K562 (cell line): ENCODE measurements around the gene SFSWAP. TPM values are rescaled to one million over a fixed set of nuclear protein-coding genes. Genes with fewer than 3 reads are reported as not detected.

Experiments used
- NFE2L1 ChIP-seq: fragments of 450-650 bp; IDR thresholded peaks from 2 replicates; pipeline ENCODE4 v1.6.1; 2016; ENCODE audit warnings: missing genetic modification characterization, low read depth, mild to moderate bottlenecking, missing compliant biosample characterization, moderate library complexity, borderline replicate concordance
- polyA plus RNA-seq, 8 experiments: library from polyadenylated mRNA; depleted of rRNA in 4 of 8; stranded (reverse) in 5 of 8; unstranded in 3 of 8; fragments of >200 nt; fragmentation: Nextera tagmentation in 2 of 8; fragmentation: Illumina TruSeq in 1 of 8; extraction: Ambion mirVana in 2 of 8; extraction: Trizol in 1 of 8; gene quantifications; 2 replicates each; pipeline versions ENCODE4 v1.2.1 to v1.2.3, GENCODE V29; 2011 to 2014; ENCODE audit warnings: inconsistent platforms in 1 of 8, missing spikeins in 1 of 8
- total RNA-seq, 7 experiments: library from RNA; depleted of rRNA in 6 of 7; stranded (reverse); fragments of >200 nt in 6 of 7; fragmentation: Illumina TruSeq in 2 of 7; extraction: Trizol in 2 of 7; gene quantifications; 2 replicates each; pipeline versions ENCODE4 v1.2.1 to v1.2.3, GENCODE V29; 2011 to 2021; ENCODE audit warnings: low replicate concordance in 1 of 7
- TF ChIP-seq, protein P1 (sequence below), 2 experiments: IDR thresholded peaks; 2 replicates each; pipeline ENCODE4 v1.6.1; 2012; ENCODE audit warnings: improper control_type of control experiment in 2 of 2, low read depth in 2 of 2, low read length in 2 of 2, borderline replicate concordance in 1 of 2
- TF ChIP-seq, protein P2 (sequence below): fragments of 200-800 bp; sonication (Bioruptor generic); IDR thresholded peaks from 2 replicates; pipeline ENCODE4 v1.6.1; 2016; ENCODE audit warnings: missing genetic modification characterization, missing compliant biosample characterization

The SFSWAP gene
- total and polyA plus RNA-seq, 9 of the 15 experiments (the other 6 are each of a cell fraction or from before 2014, with no cell fraction given) = 2.4 to 60.4 (median 32.6) TPM

DNA sequence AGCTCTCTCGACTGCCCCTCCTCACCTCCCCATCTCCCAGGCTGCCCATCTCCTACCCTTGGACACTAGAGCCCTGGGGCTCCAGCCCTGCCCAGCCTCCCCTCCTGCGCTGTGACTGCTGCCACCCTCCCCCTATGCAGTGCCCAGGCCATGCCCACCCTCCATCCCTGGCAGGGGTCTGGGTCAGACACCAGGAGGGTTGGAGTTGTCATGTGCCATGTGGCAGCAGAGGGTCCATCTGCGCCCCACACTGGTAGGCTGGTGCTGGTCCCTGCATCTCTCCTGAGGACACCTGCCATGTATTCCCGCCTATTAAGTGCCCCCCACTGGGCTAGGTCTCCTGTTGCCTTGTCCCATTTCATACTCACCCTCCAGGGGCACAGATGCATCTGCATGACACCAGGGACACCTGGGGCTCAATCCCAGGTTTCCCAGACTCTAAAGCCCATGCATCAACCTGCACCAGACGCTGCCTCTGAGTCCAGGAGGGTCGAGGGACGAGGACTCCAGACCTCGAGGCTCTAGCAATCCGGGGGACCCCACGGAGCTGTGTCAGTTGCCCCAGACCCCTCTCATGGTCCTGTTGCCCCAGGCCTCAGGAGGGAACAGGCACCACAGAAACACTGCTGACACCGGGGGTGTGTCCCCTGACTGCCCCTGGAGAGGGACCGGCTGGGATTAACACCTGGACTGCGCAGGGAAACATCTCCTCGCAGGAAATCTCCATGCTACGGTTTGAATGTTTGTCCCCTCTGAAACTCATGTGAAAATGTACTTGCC, 23.4 kb upstream of the SFSWAP start (continued):
- TF ChIP-seq, protein P1, sequence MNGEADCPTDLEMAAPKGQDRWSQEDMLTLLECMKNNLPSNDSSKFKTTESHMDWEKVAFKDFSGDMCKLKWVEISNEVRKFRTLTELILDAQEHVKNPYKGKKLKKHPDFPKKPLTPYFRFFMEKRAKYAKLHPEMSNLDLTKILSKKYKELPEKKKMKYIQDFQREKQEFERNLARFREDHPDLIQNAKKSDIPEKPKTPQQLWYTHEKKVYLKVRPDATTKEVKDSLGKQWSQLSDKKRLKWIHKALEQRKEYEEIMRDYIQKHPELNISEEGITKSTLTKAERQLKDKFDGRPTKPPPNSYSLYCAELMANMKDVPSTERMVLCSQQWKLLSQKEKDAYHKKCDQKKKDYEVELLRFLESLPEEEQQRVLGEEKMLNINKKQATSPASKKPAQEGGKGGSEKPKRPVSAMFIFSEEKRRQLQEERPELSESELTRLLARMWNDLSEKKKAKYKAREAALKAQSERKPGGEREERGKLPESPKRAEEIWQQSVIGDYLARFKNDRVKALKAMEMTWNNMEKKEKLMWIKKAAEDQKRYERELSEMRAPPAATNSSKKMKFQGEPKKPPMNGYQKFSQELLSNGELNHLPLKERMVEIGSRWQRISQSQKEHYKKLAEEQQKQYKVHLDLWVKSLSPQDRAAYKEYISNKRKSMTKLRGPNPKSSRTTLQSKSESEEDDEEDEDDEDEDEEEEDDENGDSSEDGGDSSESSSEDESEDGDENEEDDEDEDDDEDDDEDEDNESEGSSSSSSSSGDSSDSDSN (IDR thresholded peaks at IDR 0.05; ENCODE audit: borderline replicate concordance in 1 of 2, low read depth in 2 of 2, low read length in 2 of 2) = no peak
- TF ChIP-seq, protein P2, sequence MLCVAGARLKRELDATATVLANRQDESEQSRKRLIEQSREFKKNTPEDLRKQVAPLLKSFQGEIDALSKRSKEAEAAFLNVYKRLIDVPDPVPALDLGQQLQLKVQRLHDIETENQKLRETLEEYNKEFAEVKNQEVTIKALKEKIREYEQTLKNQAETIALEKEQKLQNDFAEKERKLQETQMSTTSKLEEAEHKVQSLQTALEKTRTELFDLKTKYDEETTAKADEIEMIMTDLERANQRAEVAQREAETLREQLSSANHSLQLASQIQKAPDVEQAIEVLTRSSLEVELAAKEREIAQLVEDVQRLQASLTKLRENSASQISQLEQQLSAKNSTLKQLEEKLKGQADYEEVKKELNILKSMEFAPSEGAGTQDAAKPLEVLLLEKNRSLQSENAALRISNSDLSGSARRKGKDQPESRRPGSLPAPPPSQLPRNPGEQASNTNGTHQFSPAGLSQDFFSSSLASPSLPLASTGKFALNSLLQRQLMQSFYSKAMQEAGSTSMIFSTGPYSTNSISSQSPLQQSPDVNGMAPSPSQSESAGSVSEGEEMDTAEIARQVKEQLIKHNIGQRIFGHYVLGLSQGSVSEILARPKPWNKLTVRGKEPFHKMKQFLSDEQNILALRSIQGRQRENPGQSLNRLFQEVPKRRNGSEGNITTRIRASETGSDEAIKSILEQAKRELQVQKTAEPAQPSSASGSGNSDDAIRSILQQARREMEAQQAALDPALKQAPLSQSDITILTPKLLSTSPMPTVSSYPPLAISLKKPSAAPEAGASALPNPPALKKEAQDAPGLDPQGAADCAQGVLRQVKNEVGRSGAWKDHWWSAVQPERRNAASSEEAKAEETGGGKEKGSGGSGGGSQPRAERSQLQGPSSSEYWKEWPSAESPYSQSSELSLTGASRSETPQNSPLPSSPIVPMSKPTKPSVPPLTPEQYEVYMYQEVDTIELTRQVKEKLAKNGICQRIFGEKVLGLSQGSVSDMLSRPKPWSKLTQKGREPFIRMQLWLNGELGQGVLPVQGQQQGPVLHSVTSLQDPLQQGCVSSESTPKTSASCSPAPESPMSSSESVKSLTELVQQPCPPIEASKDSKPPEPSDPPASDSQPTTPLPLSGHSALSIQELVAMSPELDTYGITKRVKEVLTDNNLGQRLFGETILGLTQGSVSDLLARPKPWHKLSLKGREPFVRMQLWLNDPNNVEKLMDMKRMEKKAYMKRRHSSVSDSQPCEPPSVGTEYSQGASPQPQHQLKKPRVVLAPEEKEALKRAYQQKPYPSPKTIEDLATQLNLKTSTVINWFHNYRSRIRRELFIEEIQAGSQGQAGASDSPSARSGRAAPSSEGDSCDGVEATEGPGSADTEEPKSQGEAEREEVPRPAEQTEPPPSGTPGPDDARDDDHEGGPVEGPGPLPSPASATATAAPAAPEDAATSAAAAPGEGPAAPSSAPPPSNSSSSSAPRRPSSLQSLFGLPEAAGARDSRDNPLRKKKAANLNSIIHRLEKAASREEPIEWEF (CRISPR knock-in tag) = no peak
- TF ChIP-seq NFE2L1 = no peak
